ENCODE measurements around the gene PCYT2. TPM values are rescaled to one million over a fixed set of nuclear protein-coding genes. Genes with fewer than 3 reads are reported as not detected.

The PCYT2 gene
- total RNA-seq, 4 donors from 2014 or later, result 37.2 to 424 (median 77.1) TPM

DNA sequence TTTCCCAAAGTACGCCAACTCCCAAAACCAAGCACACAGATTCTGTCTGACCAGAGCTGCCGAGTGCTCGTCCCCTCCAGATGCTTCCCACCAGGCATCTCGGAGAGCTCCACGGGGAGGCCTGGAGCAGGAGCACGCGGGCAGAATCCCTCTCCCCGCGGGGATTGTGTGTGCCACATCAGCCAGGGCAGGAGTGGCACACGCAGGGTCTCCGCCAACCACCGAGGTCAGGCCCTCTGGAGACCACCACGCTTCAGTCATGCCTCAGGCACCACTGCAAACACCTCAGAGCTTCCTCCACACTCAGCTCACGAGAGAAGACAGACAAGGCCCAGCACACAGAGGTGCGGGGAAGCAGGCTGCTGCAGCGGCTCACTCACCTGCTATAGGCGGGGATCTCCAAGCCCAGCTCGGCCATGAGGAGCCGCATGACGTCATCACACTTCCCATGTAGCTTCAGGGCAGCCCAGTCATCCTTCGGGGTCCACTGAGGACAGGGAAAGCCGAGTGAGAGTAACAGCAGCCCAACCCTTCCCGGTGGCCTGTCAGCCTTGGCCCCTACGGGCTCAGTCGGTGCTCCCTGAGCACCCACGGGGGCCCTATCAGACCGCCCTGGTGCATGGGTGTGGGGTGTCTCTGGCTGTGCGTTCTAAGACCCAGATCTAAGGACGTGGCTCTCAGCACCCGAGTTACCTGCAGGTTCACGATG, 2.3 kb upstream of the PCYT2 start:
- Histone ChIP-seq H3K36me3 (peaks cover 0 to 26% (median 10%) of the 10 kb centered on the region in 4 donors), H3K9me3 (no peaks in the 10 kb centered on the region), H3K4me3 (no peak overlapping the region), H3K27ac (no peak overlapping the region), H3K27me3 (no peaks in the 10 kb centered on the region), H3K4me1 (peaks cover 21 to 41% (median 29%) of the 10 kb centered on the region in 4 donors)
- no peak for DNase-seq
- TF ChIP-seq POLR2A (IDR thresholded peaks at IDR 0.05) (no peak), EP300 (IDR thresholded peaks at IDR 0.05; ENCODE audit: low read depth) (no peak), POLR2AphosphoS5 (IDR thresholded peaks at IDR 0.05) (no peak)
- TF ChIP-seq, protein P1, sequence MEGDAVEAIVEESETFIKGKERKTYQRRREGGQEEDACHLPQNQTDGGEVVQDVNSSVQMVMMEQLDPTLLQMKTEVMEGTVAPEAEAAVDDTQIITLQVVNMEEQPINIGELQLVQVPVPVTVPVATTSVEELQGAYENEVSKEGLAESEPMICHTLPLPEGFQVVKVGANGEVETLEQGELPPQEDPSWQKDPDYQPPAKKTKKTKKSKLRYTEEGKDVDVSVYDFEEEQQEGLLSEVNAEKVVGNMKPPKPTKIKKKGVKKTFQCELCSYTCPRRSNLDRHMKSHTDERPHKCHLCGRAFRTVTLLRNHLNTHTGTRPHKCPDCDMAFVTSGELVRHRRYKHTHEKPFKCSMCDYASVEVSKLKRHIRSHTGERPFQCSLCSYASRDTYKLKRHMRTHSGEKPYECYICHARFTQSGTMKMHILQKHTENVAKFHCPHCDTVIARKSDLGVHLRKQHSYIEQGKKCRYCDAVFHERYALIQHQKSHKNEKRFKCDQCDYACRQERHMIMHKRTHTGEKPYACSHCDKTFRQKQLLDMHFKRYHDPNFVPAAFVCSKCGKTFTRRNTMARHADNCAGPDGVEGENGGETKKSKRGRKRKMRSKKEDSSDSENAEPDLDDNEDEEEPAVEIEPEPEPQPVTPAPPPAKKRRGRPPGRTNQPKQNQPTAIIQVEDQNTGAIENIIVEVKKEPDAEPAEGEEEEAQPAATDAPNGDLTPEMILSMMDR (IDR thresholded peaks at IDR 0.05), result no peak
- in situ Hi-C loops (cut with MboI; ENCODE audit: low pct_ligation_motif_present in 1 of 4, low pct_unique_long_range_greater_than_20kb in 1 of 4, low sequenced_read_pairs in 3 of 4) (no loop called here), intact Hi-C loops (cut with DNase I; ENCODE audit: low total_unique reads) (no loop called here)
- 94% methylated on average over 31 of the region's 31 CpGs; no CpG with 5 or more reads in 1 of the 2 donors for WGBS, 2 donors (ENCODE audit: low coverage in 1 of 2)

DNA sequence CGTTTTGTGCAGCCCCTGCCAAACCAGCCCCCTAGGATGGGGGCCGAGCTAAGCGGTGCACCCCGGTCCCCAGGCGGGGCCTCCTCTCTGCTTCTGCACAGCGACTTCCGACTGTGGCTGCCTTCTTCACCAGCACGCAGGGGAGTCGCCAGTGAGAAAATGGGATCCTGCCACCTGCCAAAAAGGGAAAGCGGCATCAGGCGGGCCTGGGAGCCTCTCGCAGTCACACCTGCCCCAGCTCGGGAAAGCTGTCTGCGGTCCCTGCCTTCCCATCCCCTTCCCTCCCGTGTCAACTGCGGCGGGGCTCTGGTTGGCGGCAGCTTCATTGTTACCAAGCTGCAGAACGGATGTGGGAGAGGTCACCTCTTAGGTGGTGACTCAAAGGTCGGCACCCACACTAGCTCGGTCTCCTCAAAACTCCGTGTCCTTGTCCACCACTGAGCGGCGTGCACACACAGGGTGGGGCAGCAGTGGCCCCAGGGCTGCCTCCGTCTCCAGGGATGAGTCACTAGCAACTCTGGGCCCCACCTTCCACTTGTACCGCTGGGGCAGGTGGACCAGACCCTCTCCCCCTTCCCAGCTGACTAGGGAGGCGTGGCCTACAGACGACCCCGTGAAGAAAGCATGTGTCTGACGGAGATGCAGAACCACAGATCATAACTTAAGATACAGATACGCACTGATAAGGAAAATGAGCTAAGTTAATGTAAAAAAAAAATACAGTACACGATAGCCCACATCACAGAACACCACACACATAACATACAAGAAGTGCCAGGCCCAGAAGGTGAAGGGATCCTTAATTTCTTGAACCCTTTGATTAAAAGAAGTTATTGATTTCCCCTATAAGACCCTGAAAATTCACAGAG, 1.5 kb upstream of the PCYT2 start:
- peaks cover 0 to 26% (median 10%) of the 10 kb centered on the region in 4 donors for H3K36me3 ChIP-seq
- no peaks in the 10 kb centered on the region for H3K9me3 ChIP-seq
- intact Hi-C loops (cut with DNase I; ENCODE audit: low total_unique reads), result no loop called here
- in situ Hi-C loops (cut with MboI; ENCODE audit: low pct_ligation_motif_present in 1 of 4, low pct_unique_long_range_greater_than_20kb in 1 of 4, low sequenced_read_pairs in 3 of 4), result no loop called here
- TF ChIP-seq POLR2A (IDR thresholded peaks at IDR 0.05) (no peak), EP300 (IDR thresholded peaks at IDR 0.05; ENCODE audit: low read depth) (no peak), POLR2AphosphoS5 (IDR thresholded peaks at IDR 0.05) (no peak)
- TF ChIP-seq, protein P1 (IDR thresholded peaks at IDR 0.05), result no peak
- WGBS, 2 donors (ENCODE audit: low coverage in 1 of 2), result 87 to 93% methylated on average over 3 to 32 of the region's 32 CpGs
- no peak for DNase-seq
- H3K27me3 ChIP-seq, result no peaks in the 10 kb centered on the region
- H3K4me1 ChIP-seq, result peaks cover 16 to 36% (median 24%) of the 10 kb centered on the region in 4 donors
- no peak overlapping the region for H3K27ac ChIP-seq
- H3K4me3 ChIP-seq, result no peak overlapping the region

DNA sequence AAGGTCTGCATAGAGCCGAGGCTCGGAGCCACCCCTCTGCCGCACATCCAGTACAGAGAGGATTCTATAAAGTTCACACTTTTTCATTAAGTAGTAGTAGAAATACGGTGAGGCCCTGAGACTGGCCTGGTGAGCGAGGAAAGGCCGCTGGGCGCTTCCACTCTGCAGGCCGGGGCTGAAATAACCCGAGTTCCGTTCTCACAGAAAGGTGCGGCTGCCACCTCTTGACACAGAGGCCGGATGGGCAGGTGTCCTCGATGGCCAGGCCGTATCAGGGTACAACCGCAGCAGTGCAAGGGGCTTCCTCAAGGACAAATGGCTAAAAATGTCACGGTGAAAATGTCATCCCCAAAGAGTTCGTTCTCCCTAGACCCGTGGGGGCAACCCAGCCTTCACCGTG, 770 bp upstream of the PCYT2 start:
- WGBS, 2 donors (ENCODE audit: low coverage in 1 of 2), result 89% methylated on average over 19 of the region's 19 CpGs; no CpG with 5 or more reads in 1 of the 2 donors
- TF ChIP-seq EP300 (IDR thresholded peaks at IDR 0.05; ENCODE audit: low read depth), result no peak
- TF ChIP-seq, protein P1 (IDR thresholded peaks at IDR 0.05), result no peak
- TF ChIP-seq POLR2A (IDR thresholded peaks at IDR 0.05), result no peak
- TF ChIP-seq POLR2AphosphoS5 (IDR thresholded peaks at IDR 0.05), result no peak
- intact Hi-C loops (cut with DNase I; ENCODE audit: low total_unique reads), result no loop called here
- H3K4me1 ChIP-seq, result peaks cover 14 to 30% (median 19%) of the 10 kb centered on the region in 4 donors
- H3K9me3 ChIP-seq, result no peaks in the 10 kb centered on the region
- peaks cover 0 to 26% (median 10%) of the 10 kb centered on the region in 4 donors for H3K36me3 ChIP-seq
- H3K27me3 ChIP-seq, result no peaks in the 10 kb centered on the region
- DNase-seq, result no peak
- peak overlapping the region in 1 of 4 donors; percentile 27 for H3K4me3 ChIP-seq
- in situ Hi-C loops (cut with MboI; ENCODE audit: low pct_ligation_motif_present in 1 of 4, low pct_unique_long_range_greater_than_20kb in 1 of 4, low sequenced_read_pairs in 3 of 4), result no loop called here
- peak overlapping the region; percentile 57 to 74 (median 72) for H3K27ac ChIP-seq

DNA sequence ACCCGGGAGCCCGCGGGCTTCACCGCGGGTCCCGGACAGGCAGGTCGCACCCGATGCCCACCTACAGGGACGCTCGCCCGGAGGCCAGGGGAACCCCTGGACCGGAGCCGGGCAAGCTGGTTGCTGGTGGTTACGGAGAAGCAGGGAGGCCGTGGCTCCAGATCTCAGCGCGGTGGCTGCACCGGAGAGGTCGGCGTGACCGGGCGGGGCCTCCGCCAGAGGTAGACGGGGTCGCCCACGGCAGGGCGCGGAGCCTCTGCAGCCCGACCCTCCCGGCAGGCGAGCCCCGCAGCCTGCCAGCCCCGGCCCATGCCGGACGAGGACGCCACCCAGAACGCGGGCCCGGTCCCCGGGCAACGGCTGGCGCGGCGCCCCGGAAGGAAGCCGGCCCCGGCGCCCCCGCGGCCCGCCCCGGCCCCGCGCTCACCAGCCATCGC, 341 bp downstream of the PCYT2 start:
- no peaks in the 10 kb centered on the region for H3K9me3 ChIP-seq
- 0% methylated on average over 26 of the region's 55 CpGs; no CpG with 5 or more reads in 1 of the 2 donors for WGBS, 2 donors (ENCODE audit: low coverage in 1 of 2)
- H3K36me3 ChIP-seq, result peaks cover 0 to 26% (median 10%) of the 10 kb centered on the region in 4 donors
- in situ Hi-C loops (cut with MboI; ENCODE audit: low pct_ligation_motif_present in 1 of 4, low pct_unique_long_range_greater_than_20kb in 1 of 4, low sequenced_read_pairs in 3 of 4), result no loop called here
- peak; percentile 36 for DNase-seq
- peaks cover 10 to 19% (median 13%) of the 10 kb centered on the region in 4 donors for H3K4me1 ChIP-seq
- no peaks in the 10 kb centered on the region for H3K27me3 ChIP-seq
- peak overlapping the region; percentile 71 to 90 (median 79) for H3K4me3 ChIP-seq
- no peak for TF ChIP-seq EP300 (IDR thresholded peaks at IDR 0.05; ENCODE audit: low read depth)
- TF ChIP-seq POLR2A (IDR thresholded peaks at IDR 0.05), result no peak
- TF ChIP-seq, protein P1 (IDR thresholded peaks at IDR 0.05), result no peak
- TF ChIP-seq POLR2AphosphoS5 (IDR thresholded peaks at IDR 0.05), result no peak
- intact Hi-C loops (cut with DNase I; ENCODE audit: low total_unique reads), result no loop called here
- peak overlapping the region; percentile 81 to 90 (median 86) for H3K27ac ChIP-seq
